ENCODE data around the gene GALT. TPM values are rescaled to one million over a fixed set of nuclear protein-coding genes. Genes with fewer than 3 reads are reported as not detected.

Gene GALT
- total RNA-seq, 2 experiments from 2014 or later, result 45.1 to 53.9 TPM

DNA sequence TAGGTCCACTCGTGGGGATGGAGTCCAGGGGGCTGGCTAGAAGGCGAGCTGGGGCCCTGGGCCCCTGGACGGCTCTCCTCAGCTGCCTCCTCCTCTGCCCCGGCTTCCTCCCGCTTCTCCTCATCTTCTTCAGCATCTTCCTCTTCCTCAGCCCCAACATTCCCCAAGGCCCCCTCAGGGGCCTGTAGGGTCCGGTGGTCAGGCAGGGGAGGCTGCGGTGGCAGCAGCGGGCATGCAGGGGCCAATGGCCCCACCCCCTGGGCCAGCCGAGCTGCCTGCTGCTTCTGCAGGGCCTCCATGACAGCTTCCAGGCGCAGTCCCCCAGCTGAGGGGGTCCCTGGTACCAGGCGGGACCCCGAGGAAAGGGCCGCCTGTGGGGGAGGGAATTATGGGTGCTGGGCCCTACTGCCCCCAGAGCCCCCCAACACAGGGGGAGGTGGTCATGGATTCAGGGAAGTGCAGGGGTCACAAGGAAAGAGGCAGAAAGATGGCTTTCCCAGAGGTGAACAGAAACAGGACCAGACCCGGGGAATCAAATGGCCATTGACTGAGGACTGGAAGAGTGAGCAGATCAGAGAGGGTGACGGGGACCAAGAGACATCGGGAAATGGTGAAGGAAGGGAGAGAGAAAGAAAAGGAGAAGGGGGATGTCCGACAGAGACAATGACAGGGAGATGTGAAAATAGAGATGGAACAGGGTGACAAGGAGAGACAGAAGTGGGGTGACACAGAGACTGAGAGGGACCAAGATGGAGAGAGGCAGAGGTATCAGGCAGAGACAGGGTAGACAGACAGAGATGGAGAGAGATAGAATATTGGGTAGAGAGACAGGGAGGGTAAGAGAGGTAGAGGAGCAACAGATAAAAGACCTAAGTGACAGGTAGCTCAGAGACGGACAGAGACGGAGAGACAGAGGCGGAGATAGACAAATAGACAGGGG is 18.5 kb upstream of the GALT start:
- intact Hi-C loops (cut with DNase I, micrococcal nuclease), result no loop called here
- ATAC-seq (no peak), DNase-seq (no peak)
- Mint-ChIP-seq H3K36me3 (ENCODE audit: low read depth) (no peaks in the 10 kb centered on the region), H3K27me3 (peaks cover 46% of the 10 kb centered on the region), H3K27ac (peak overlapping the region; percentile 15), H3K4me1 (peaks cover 21% of the 10 kb centered on the region), H3K9me3 (ENCODE audit: low read depth) (no peaks in the 10 kb centered on the region), H3K4me3 (peak overlapping the region; percentile 62)
- ChIA-PET POLR2A (interaction anchor here (1.0 kb wide), 1 partner anchor 8 kb away, joined by 6 read pairs; no protein-coding TSS in a partner anchor), CTCF (interaction anchor here (0.6 to 2.6 kb wide), 4 partner anchors 8 to 244 kb away, joined by 3 to 9 read pairs (median 6); partner anchors contain the start of genes DCTN3 and GALT)

DNA sequence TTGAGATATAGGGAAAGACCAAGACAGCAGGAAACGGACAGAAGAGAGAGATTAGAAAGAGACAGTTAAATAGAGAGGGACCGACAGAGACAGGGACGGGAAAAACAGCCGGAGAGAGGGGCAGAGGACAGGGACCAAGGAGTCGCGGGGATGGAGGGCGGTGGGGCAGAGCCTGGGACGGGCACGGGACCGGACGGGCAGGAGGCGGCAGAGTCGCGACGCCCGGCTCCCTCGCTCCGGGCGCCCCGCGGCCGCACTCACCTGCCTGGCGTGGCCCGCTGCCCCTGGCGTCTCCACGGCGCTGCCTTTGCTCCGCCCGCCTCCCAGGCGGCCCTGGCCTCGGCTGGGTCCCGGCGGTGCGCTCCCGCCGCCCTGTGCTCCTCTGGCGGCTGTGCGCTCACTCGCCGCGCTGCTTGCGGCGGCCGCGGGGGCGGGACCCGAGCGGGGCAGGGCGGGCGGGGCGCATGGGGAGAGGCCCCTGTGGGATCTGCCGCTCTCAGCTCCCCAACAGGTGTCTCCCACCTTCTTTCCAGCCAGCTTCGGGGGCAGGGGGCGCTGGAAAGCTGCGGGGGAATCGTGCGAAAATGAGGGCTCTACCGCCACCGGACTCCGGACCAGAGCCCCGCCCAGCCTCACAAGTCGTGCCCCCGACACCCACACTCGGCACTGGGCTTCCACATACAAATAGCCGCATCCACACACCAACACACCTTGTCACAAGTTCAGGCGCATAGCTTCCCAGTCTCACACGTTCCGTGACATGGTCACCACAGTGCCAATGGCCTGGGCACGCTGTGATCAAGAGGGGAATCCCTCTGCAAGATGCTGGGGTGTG is 17.6 kb upstream of the GALT start, which contains the start of gene ARID3C:
ARID3C (minus strand) TSS at position 411 of the 835 bp plus-strand sequence. CDS start 1,052 bp downstream, outside the sequence.
- intact Hi-C loops (cut with DNase I, micrococcal nuclease), result no loop called here
- ChIA-PET CTCF (interaction anchor here (0.7 to 2.6 kb wide), 3 partner anchors 9 to 25 kb away, joined by 3 to 9 read pairs (median 8); partner anchors contain the start of genes DCTN3 and GALT), POLR2A (interaction anchor here (1.0 kb wide), 1 partner anchor 9 kb away, joined by 6 read pairs; no protein-coding TSS in a partner anchor)
- H3K36me3 Mint-ChIP-seq (ENCODE audit: low read depth), result no peaks in the 10 kb centered on the region
- peaks cover 16% of the 10 kb centered on the region for H3K4me1 Mint-ChIP-seq
- H3K4me3 Mint-ChIP-seq, result peak within 1 kb of the TSS; percentile 62
- ATAC-seq (peak; percentile 78), DNase-seq (peak; percentile 69)
- H3K27ac Mint-ChIP-seq, result peak within 1 kb of the TSS; percentile 15
- H3K9me3 Mint-ChIP-seq (ENCODE audit: low read depth), result no peaks in the 10 kb centered on the region
- peaks cover 41% of the 10 kb centered on the region for H3K27me3 Mint-ChIP-seq

DNA sequence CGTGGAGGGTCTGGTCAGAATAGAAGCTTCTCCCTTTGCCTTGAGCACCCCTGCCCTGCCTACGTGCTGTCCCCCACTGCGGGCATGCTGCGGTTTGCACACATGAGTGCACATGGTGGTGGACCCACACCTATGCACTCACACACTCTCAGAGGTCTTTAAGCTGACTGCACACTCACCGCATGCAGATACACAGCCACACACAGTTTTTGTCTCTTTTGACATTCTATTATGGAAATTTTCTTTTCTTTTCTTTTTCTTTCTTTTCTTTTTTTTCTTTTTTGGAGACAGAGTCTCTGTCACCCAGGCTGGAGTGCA is 17.0 kb upstream of the GALT start:
- Mint-ChIP-seq H3K9me3 (ENCODE audit: low read depth) (no peaks in the 10 kb centered on the region), H3K36me3 (ENCODE audit: low read depth) (no peaks in the 10 kb centered on the region), H3K27ac (no peak overlapping the region), H3K4me1 (peaks cover 17% of the 10 kb centered on the region), H3K4me3 (peak overlapping the region; percentile 61), H3K27me3 (peaks cover 37% of the 10 kb centered on the region)
- CTCF ChIA-PET, result interaction anchor here (0.7 to 2.6 kb wide), 3 partner anchors 10 to 26 kb away, joined by 3 to 9 read pairs (median 8); partner anchors contain the start of genes DCTN3 and GALT
- intact Hi-C loops (cut with DNase I, micrococcal nuclease), result no loop called here
- DNase-seq, result no peak
- no peak for ATAC-seq
- POLR2A ChIA-PET, result no interaction called here

DNA sequence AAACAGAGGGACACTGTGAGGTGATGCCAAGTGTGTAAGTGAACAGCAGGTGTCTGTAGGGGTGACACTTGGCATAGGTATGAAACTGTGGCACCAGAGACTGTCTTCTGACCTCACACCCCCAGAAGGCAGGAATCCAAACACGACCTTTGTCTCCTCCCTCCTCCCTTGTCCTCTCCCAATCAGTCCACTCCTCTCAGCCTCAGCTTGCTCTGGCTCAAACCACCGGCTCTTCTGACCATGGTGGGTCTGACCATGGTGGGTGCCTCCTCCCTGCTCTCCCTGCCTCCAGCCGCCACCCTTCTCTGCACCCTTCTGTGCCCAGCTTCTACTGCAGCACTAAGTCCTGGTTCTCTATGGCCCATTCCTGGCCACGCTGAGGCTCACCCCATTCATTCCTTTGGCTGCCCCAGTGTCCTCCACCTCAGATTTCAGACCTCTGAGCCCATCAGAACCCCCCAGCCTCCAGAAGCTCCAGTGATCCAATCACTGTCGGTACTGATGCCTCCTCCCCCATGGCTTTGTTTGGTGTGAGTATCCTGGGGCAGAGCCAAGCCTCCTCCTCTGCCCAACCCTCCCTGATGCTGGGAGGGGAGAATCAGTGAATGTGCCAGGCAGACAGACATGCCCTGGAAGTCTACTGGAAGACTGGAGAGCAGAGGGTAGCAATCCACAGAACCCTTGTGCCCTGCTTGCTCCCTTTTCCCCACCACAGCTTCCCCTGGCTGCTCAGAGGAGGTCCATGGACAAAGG is 15.9 kb upstream of the GALT start:
- ATAC-seq (no peak), DNase-seq (no peak)
- peaks cover 28% of the 10 kb centered on the region for H3K4me1 Mint-ChIP-seq
- CTCF ChIA-PET, result interaction anchor here (0.8 to 1.4 kb wide), 3 partner anchors 10 to 20 kb away, joined by 3 to 4 read pairs (median 3); partner anchors contain the start of gene DCTN3
- H3K27me3 Mint-ChIP-seq, result peaks cover 31% of the 10 kb centered on the region
- intact Hi-C loops (cut with DNase I, micrococcal nuclease), result loop anchor here in 1 of 2 experiments (10.0 kb wide), 1 partner anchor 1184 kb away; the partner anchor contains the start of genes HINT2 and SPAG8
- no peak overlapping the region for H3K4me3 Mint-ChIP-seq
- no peaks in the 10 kb centered on the region for H3K9me3 Mint-ChIP-seq (ENCODE audit: low read depth)
- H3K27ac Mint-ChIP-seq, result no peak overlapping the region
- H3K36me3 Mint-ChIP-seq (ENCODE audit: low read depth), result peaks cover 10% of the 10 kb centered on the region
- POLR2A ChIA-PET, result no interaction called here

DNA sequence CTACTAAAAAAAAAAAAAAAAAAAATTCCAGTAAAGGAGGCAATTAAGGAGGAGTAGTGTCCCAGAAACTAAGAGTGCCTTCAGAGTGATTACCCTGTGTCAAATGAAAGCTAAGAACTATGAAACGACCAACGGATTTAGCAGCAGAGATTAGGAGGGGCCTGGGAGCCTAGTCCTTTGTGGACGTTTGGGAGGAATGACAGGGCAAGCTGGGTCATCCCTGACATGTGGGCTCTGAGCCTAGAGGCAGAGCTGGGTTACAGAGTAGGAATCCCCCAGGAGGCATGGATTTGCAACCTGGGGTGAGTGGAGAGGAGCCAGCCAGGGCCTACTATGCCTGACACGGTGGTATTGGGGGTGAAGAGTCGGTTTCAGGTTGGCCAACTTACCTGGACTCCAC is 13.3 kb upstream of the GALT start:
- intact Hi-C loops (cut with DNase I, micrococcal nuclease), result loop anchor here in 1 of 2 experiments (10.0 kb wide), 1 partner anchor 1182 kb away; the partner anchor contains the start of genes HINT2 and SPAG8

DNA sequence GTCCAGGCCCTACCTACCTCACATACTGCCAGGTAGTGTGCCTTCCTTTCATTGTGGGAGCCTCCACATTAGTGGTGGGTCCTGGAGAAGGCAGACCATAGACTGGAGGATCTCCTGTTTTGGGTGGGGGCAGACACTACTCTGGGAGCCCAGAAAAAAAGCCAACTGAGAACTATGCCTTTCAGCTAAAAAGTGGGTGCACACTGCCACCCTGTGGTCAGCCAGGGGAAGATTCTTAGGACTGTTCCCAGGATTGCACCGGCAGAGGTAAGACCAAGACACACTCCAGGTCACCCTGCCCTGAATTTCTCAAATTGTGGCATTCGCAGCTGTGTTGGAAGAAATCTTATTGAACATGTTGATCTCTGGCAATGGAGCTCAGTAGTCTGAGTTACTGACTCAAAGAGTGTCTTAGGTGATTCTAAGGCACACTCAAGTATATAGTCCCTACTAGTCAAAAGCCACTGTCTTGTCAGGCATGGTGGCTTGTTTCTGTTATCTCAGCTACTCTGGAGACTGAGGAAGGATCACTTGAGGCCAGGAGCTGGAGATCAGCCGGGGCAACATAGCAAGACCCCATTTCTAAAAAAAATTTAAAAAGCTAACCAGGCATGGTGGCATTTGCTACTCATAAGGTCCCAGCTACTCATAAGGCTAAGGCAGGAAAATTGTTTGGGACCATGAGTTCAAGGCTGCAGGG is 12.5 kb upstream of the GALT start:
- Mint-ChIP-seq H3K9me3 (ENCODE audit: low read depth) (no peaks in the 10 kb centered on the region), H3K4me1 (peaks cover 42% of the 10 kb centered on the region), H3K27me3 (peaks cover 12% of the 10 kb centered on the region), H3K4me3 (no peak overlapping the region), H3K27ac (no peak overlapping the region), H3K36me3 (ENCODE audit: low read depth) (peaks cover 21% of the 10 kb centered on the region)
- intact Hi-C loops (cut with DNase I, micrococcal nuclease), result loop anchor here (1.0 to 10.0 kb wide), 3 partner anchors 14 to 1181 kb away; partner anchors contain the start of genes RPP25L (in 2 of the 2), DCTN3 (in 1 of the 2), HINT2 (in 1 of the 2) and SPAG8 (in 1 of the 2)
- ChIA-PET POLR2A (no interaction called here), CTCF (interaction anchor here (0.6 to 8.3 kb wide), 32 partner anchors 9 to 1098 kb away, joined by 3 to 131 read pairs (median 4); partner anchors contain the start of genes CCL19, CCL27, DCTN3 and GALT)
- ATAC-seq (peak; percentile 34), DNase-seq (peak; percentile 87)

More for the DNA sequence above, 13.3 kb upstream of the GALT start:
- Mint-ChIP-seq H3K4me3 (no peak overlapping the region), H3K36me3 (ENCODE audit: low read depth) (peaks cover 21% of the 10 kb centered on the region), H3K4me1 (peaks cover 38% of the 10 kb centered on the region), H3K27ac (no peak overlapping the region), H3K9me3 (ENCODE audit: low read depth) (no peaks in the 10 kb centered on the region), H3K27me3 (peaks cover 17% of the 10 kb centered on the region)
- ATAC-seq (no peak), DNase-seq (no peak)
- ChIA-PET CTCF (interaction anchor here (0.6 to 8.3 kb wide), 24 partner anchors 8 to 1346 kb away, joined by 3 to 131 read pairs (median 6); partner anchors contain the start of genes CCL27, DCTN3, GALT and IL11RA), POLR2A (no interaction called here)

DNA sequence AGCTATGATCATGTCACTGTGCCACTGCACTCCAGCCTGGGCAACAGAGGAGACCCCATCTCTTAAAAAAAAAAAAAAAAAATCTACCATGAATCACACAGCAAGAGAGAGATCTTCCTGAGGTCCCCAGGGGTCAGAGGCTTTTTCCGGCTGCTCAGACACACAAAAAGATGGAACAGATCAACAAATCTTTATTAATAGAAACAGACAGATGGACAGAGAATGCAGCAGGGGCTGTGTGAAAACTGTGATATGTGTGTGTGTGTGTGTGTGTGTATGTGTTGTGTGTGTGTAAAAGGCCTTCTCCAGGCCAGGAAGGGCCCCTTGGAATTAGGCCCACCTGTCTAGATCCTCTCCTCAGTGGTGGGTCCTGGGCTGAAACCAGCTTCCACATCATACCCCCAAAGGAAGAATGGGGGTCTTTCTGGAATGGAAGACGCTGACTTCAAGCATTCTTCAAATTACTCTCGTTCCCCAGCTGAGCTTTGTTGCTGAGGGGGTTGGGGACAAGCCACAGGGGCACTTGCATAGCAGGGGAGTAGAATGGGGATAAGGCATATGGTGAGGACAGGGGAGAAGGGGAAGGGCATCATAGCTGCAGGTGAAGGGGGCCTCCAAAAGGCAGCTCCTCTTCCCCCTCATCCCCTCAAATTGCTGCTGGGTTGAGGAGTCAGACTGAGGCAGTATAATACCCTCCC is 11.8 kb upstream of the GALT start:
- intact Hi-C loops (cut with DNase I, micrococcal nuclease), result loop anchor here (1.0 to 10.0 kb wide), 5 partner anchors 14 to 1180 kb away; partner anchors contain the start of genes RPP25L (in 2 of the 2), DCTN3 (in 1 of the 2), DNAI1 (in 1 of the 2) and FAM219A (in 1 of the 2)
- DNase-seq (no peak), ATAC-seq (no peak)
- peaks cover 7% of the 10 kb centered on the region for H3K27me3 Mint-ChIP-seq
- ChIA-PET POLR2A (no interaction called here), CTCF (interaction anchor here (0.6 to 8.3 kb wide), 32 partner anchors 9 to 1097 kb away, joined by 3 to 131 read pairs (median 4); partner anchors contain the start of genes CCL19, CCL27, DCTN3 and GALT)
- peaks cover 21% of the 10 kb centered on the region for H3K36me3 Mint-ChIP-seq (ENCODE audit: low read depth)
- H3K4me1 Mint-ChIP-seq, result peaks cover 37% of the 10 kb centered on the region
- no peak overlapping the region for H3K27ac Mint-ChIP-seq
- no peaks in the 10 kb centered on the region for H3K9me3 Mint-ChIP-seq (ENCODE audit: low read depth)
- H3K4me3 Mint-ChIP-seq, result no peak overlapping the region

DNA sequence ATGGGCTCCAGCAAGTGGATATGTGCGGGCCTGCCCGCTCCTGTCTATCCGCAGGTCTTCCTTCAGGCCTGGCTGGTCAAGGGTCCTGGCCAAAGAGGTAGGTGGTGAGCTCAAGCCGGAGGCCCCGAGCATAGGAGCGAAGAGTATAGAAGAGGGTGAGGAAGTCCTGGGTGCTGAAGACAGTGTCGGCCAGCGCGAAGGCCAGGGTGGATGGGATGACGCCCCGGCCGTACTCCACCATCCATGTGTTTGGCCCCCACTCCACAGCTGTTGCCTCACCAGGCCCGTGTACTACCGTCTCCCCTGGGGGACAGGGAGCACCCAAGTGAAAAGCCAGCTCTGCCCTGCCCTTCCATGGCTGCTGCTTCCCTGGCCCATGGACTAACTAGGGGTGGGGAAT is 10.9 kb upstream of the GALT start:
- Mint-ChIP-seq H3K4me1 (peaks cover 37% of the 10 kb centered on the region), H3K4me3 (peak overlapping the region; percentile 84), H3K27ac (no peak overlapping the region), H3K9me3 (ENCODE audit: low read depth) (no peaks in the 10 kb centered on the region), H3K36me3 (ENCODE audit: low read depth) (peaks cover 21% of the 10 kb centered on the region), H3K27me3 (peaks cover under 1% of the 10 kb centered on the region)
- DNase-seq (no peak), ATAC-seq (no peak)
- intact Hi-C loops (cut with DNase I, micrococcal nuclease), result loop anchor here in 1 of 2 experiments (5.0 to 10.0 kb wide), 3 partner anchors 178 to 1179 kb away; partner anchors contain the start of genes DNAI1, FAM219A, HINT2 and SPAG8
- POLR2A ChIA-PET, result interaction anchor here (1.8 kb wide), 1 partner anchor 16 kb away, joined by 4 read pairs; the partner anchor contains the start of gene DCTN3
- CTCF ChIA-PET, result interaction anchor here (0.9 to 8.3 kb wide), 10 partner anchors 10 to 232 kb away, joined by 3 to 131 read pairs (median 20); partner anchors contain the start of genes DCTN3, GALT, IL11RA and RPP25L

All from activated CD4-positive, alpha-beta T cell treated with anti-CD3 and anti-CD28 coated beads for 36 hours (primary cell).